BJ (cell line): ENCODE measurements around the gene ABCG5. TPM values are rescaled to one million over a fixed set of nuclear protein-coding genes. Genes with fewer than 3 reads are reported as not detected.

Experiments
- CTCF ChIA-PET: fragments of 350-600 bp; formaldehyde crosslinking; extraction: SDS; loops from one replicate; lab custom pipeline; 2021; ENCODE audit warnings: antibody characterized with exemption, inconsistent platforms; lab: Yijun Ruan, JAX
- POLR2A ChIA-PET: fragments of 300-600 bp; sonication (Branson Sonifier 250); formaldehyde crosslinking; extraction: SDS; loops from one replicate; lab custom pipeline; 2021; ENCODE audit warnings: antibody characterized with exemption; lab: Charles Lee
- DNase-seq: peaks from one replicate; pipeline ENCODE4 v3.0.0-alpha.2; 2011; ENCODE audit warnings: low read depth
- H3K27me3 ChIP-seq: 2 replicates; pipeline ENCODE4 v1.6.0; 2011; ENCODE audit warnings: low read length; ENCODE audit not compliant: control insufficient read depth, insufficient read depth
- H3K36me3 ChIP-seq: 2 replicates; pipeline ENCODE4 v1.5.1; 2011; ENCODE audit warnings: low read length; ENCODE audit not compliant: control insufficient read depth, insufficient read depth
- H3K4me3 ChIP-seq: 2 replicates; pipeline ENCODE4 v1.5.1; 2011; ENCODE audit warnings: low read depth, mild to moderate bottlenecking, control low read depth, low read length
- polyA plus RNA-seq: library from polyadenylated mRNA; depleted of rRNA; stranded (reverse); fragments of >200 nt; gene quantifications from 2 replicates; pipeline ENCODE4 v1.2.3, GENCODE V29; 2011
- TF ChIP-seq, protein P1 (sequence below): IDR thresholded peaks from 2 replicates; pipeline ENCODE4 v1.5.1; 2011; ENCODE audit warnings: low read depth, mild to moderate bottlenecking, control low read depth, inconsistent platforms, low read length, moderate library complexity; ENCODE audit not compliant: insufficient read depth

Gene ABCG5
- polyA plus RNA-seq, 1 experiment = not detected

DNA sequence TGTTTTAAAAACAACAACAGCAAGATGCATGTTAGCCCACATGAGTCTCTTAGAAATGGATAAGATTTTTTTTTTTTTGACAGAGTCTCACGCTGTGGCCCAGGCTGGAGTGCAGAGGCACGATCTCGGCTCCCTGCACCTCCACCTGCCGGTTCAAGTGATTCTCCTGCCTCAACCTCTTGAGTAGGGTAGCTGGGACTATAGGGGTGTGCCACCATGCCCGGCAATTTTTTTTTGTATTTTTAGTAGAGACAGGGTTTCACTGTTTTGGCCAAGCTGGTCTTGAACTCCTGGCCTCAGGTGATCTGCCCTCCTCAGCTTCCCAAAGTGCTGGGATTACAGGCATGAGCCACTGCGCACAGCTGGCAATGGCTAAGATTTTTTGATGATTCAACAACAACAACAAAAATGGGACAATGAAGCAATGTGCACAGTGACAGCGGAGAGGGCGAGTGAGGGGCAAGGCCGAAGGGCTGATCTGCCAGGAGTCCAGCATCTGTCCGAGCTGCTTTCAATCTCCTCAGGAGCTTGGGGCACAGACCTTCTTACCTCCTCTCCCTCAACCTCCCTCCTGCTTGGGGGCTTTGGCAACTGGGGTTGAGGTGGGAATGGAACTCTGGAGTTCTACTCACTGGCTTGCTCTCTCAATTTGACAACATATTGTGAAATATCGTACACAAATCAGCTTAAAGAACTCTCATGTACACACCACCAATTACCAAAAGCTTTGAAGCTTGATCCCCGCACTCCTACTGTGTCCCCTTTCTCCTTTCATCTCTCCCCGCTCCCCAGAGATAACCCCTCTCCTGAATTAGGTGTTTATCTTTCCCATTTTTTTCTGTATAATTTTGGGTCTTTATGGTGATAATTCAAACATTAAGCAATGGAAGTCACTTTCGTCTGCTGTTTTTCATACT, 3.6 kb upstream of the ABCG5 start:
- POLR2A ChIA-PET = no interaction called here
- DNase-seq = no peak
- Histone ChIP-seq H3K4me3 (no peak overlapping the region), H3K27me3 (peaks cover 11% of the 10 kb centered on the region), H3K36me3 (no peaks in the 10 kb centered on the region)
- CTCF ChIA-PET = interaction anchor here (1.0 kb wide), 1 partner anchor 9 kb away, joined by 6 read pairs; no protein-coding TSS in a partner anchor
- TF ChIP-seq, protein P1, sequence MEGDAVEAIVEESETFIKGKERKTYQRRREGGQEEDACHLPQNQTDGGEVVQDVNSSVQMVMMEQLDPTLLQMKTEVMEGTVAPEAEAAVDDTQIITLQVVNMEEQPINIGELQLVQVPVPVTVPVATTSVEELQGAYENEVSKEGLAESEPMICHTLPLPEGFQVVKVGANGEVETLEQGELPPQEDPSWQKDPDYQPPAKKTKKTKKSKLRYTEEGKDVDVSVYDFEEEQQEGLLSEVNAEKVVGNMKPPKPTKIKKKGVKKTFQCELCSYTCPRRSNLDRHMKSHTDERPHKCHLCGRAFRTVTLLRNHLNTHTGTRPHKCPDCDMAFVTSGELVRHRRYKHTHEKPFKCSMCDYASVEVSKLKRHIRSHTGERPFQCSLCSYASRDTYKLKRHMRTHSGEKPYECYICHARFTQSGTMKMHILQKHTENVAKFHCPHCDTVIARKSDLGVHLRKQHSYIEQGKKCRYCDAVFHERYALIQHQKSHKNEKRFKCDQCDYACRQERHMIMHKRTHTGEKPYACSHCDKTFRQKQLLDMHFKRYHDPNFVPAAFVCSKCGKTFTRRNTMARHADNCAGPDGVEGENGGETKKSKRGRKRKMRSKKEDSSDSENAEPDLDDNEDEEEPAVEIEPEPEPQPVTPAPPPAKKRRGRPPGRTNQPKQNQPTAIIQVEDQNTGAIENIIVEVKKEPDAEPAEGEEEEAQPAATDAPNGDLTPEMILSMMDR = no peak

DNA sequence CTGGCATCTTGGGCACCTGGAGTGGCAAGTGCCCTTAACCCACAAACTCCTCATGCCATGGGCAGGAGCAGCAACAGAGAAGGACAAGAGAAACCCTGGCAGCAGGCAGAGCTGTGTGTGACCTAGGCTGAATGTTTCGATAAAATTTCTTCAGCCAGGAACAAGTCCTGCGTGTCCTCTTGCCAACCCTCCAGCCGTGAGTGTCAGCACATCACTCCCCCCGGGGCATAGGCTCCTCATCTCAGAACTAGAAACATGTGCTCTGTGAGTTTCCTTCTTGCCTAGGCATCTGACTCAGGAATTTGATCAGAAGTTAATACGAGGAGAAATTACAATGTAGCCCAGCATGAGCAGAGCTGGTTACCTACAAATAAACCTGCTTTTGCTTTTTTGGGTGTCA, 2.3 kb upstream of the ABCG5 start:
- TF ChIP-seq, protein P1 = no peak
- DNase-seq = no peak
- peaks cover 11% of the 10 kb centered on the region for H3K27me3 ChIP-seq

DNA sequence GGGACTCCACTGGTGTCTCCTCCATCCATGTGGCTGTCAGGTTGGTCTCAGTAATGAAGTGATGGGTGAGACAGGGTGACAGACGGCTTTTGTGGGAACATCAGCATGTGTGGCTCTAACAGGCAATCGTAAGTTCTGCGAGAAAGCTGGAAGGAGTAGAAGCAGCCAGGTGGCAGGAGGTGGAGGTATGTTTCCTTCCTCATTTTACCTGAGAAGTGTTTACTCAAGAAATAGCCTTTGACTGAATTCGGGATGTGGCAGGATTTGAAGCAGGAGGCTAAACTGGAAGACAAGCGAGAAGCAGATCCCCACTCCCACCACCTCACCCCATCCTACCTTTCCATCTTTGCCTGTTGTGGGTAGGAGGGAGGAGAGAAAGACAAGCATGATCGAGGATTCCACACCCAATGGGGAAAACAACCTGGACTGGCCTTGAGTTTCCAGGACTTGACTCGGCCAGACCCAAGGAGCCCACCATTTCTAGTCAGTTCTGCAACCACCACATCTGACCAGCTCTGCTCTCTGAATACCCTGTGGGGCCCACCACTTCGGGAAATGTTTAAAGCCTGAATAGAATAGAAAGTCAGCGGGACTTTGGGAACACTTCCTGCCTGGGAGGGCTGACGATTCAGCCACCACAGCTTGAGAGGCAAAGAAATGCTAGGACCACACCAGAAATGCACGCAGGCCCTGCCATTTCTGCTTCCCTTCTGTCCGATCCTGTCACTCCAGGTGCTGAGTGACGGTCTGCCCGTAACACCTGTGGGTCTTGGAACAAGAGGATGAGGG, 1.3 kb upstream of the ABCG5 start:
- TF ChIP-seq, protein P1 = no peak
- H3K27me3 ChIP-seq = peaks cover 9% of the 10 kb centered on the region; the same call in 1 of the 2 replicates
- no peak for DNase-seq
- H3K36me3 ChIP-seq = no peaks in the 10 kb centered on the region
- ChIA-PET POLR2A (no interaction called here), CTCF (interaction anchor here (1.1 kb wide), 1 partner anchor 32 kb away, joined by 3 read pairs; no protein-coding TSS in a partner anchor)
- no peak overlapping the region for H3K4me3 ChIP-seq

More for the DNA sequence above, 2.3 kb upstream of the ABCG5 start:
- ChIA-PET POLR2A (no interaction called here), CTCF (interaction anchor here (1.0 kb wide), 1 partner anchor 11 kb away, joined by 6 read pairs; no protein-coding TSS in a partner anchor)
- H3K36me3 ChIP-seq = no peaks in the 10 kb centered on the region
- H3K4me3 ChIP-seq = no peak overlapping the region

DNA sequence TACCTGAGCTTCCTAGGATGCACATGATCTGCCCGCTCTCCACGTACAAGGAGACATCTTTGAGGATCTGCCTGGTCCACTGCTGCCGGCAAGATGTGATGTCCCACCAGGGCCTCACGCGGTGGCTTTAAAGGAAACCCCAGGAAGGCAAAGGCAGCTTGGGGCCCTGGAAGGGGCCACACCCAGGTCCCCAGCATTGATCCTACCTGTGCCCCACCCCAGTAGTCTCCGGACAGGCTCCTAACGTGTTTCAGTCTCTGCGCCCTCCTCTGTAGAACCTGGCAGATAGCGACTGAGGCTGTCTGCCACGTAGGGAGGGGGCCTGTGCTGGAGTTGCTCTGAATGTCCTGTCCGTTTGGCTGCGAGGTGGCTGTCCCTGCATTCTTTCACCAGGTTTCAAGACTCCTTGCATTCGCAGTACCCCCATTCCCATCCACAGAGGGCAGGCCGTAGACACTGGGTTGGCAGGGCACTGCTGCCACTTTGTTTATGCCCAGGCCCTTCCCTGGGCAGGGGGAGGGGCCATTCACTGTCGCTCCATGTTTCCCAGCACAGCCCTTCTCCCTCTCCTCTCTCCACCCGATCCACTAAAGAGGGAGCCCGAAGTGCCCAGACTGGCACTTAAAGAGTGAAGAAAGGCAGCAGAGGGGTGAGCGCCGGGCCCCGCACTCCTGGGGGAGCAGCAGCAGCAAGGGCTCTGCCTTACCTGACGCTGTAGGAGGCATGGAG, 644 bp downstream of the ABCG5 start:
- no peak for DNase-seq
- Histone ChIP-seq H3K27me3 (peaks cover 7% of the 10 kb centered on the region; the same call in 1 of the 2 replicates), H3K36me3 (no peaks in the 10 kb centered on the region), H3K4me3 (no peak overlapping the region)
- TF ChIP-seq, protein P1 = no peak
- ChIA-PET CTCF (no interaction called here), POLR2A (no interaction called here)
